Smooth muscle cell (in vitro differentiated cells): ENCODE data around the gene CPVL. TPM values are rescaled to one million over a fixed set of nuclear protein-coding genes. Genes with fewer than 3 reads are reported as not detected.

ENCODE experiments used
- DNase-seq: peaks from one replicate; lab custom pipeline; 2025; ENCODE audit not compliant: unreplicated experiment; lab: John Stamatoyannopoulos, UW
- H2AFZ ChIP-seq: fragments of 200-600 bp; sonication (generic); 2 replicates; pipeline ENCODE4 v1.6.0; 2016; ENCODE audit warnings: antibody characterized with exemption, low read depth, mild to moderate bottlenecking
- H3F3A ChIP-seq: fragments of 200-600 bp; sonication (generic); 2 replicates; pipeline ENCODE4 v1.6.0; 2017; ENCODE audit warnings: antibody characterized with exemption, low read depth
- H3K27ac ChIP-seq: fragments of 200-600 bp; sonication (generic); 2 replicates; pipeline ENCODE4 v1.5.1; 2016; ENCODE audit warnings: low read depth, mild to moderate bottlenecking
- H3K27me3 ChIP-seq: fragments of 200-600 bp; sonication (generic); 2 replicates; pipeline ENCODE4 v1.6.1; 2016; ENCODE audit warnings: low read depth, mild to moderate bottlenecking
- H3K36me3 ChIP-seq: fragments of 200-600 bp; sonication (generic); 2 replicates; pipeline ENCODE4 v1.5.1; 2016; ENCODE audit warnings: low read depth
- H3K4me1 ChIP-seq: fragments of 200-600 bp; sonication (generic); 2 replicates; pipeline ENCODE4 v1.5.1; 2016; ENCODE audit warnings: low read depth
- H3K4me2 ChIP-seq: fragments of 200-600 bp; sonication (generic); 2 replicates; pipeline ENCODE4 v1.6.0; 2016; ENCODE audit warnings: mild to moderate bottlenecking
- H3K4me3 ChIP-seq: fragments of 200-600 bp; sonication (generic); 2 replicates; pipeline ENCODE4 v1.5.1; 2016; ENCODE audit warnings: mild to moderate bottlenecking
- H3K79me2 ChIP-seq: fragments of 200-600 bp; sonication (generic); 2 replicates; pipeline ENCODE4 v1.6.0; 2016; ENCODE audit warnings: low read depth, mild to moderate bottlenecking
- H3K9ac ChIP-seq: fragments of 200-600 bp; sonication (generic); 2 replicates; pipeline ENCODE4 v1.6.0; 2016; ENCODE audit warnings: low read depth
- H3K9me3 ChIP-seq: fragments of 200-600 bp; sonication (generic); replicated peaks from 2 replicates; pipeline ENCODE4 v1.5.1; 2016; ENCODE audit warnings: low read depth
- H4K20me1 ChIP-seq: fragments of 200-600 bp; sonication (generic); 2 replicates; pipeline ENCODE4 v1.6.0; 2016; ENCODE audit warnings: low read depth
- WGBS: methylation state at CpG from one replicate; pipeline ENCODE4 v1.1.7; 2016; ENCODE audit warnings: low lambda C conversion rate; 5-methylcytosine and 5-hydroxymethylcytosine counted together
- polyA plus RNA-seq: library from polyadenylated mRNA; unstranded; fragments of >200 nt; fragmentation: Nextera tagmentation; extraction: Ambion mirVana; gene quantifications from 2 replicates; pipeline ENCODE4 v1.2.1, GENCODE V29; 2016
- total RNA-seq: library from RNA; depleted of rRNA; stranded (reverse); fragments of >200 nt; gene quantifications from 2 replicates; pipeline ENCODE4 v1.2.3, GENCODE V29; 2014
- TF ChIP-seq, protein P1 (sequence below): fragments of 200-600 bp; sonication (generic); IDR thresholded peaks from 2 replicates; pipeline ENCODE4 v1.5.1; 2017; ENCODE audit warnings: borderline replicate concordance, mild to moderate bottlenecking, antibody characterized with exemption; ENCODE audit not compliant: insufficient read depth, poor library complexity, severe bottlenecking

Gene CPVL
- total and polyA plus RNA-seq, 2 experiments from 2014 or later = 7.2 to 29.8 TPM

DNA sequence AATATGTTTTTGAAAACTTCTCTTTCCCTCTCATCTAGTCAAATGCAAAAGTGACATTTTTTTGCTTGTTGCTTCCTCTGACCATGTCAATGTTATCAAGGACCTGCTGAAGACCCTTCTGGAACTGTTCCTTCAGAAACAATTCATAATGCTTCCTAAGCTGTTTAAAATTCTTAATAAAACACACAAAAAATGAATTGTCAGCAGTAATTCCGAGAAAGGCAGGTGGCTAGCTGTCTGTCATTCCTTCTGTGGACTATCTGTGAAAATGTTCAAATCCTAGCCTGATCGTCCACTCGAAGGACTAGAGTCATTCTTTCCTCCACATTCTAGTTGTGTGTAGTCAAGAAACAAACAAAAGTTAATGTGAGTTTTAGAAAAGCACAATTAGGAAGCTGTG lies 131.6 kb downstream of the CPVL start:
- H3K27me3 ChIP-seq = no peaks in the 10 kb centered on the region
- H3F3A ChIP-seq = no peaks in the 10 kb centered on the region
- H3K36me3 ChIP-seq = no peaks in the 10 kb centered on the region
- no peak overlapping the region for H3K4me2 ChIP-seq
- no peak overlapping the region for H3K9ac ChIP-seq
- WGBS = 93% methylated on average over 3 of the region's 3 CpGs
- H3K79me2 ChIP-seq = no peaks in the 10 kb centered on the region
- no peak overlapping the region for H2AFZ ChIP-seq
- TF ChIP-seq, protein P1, sequence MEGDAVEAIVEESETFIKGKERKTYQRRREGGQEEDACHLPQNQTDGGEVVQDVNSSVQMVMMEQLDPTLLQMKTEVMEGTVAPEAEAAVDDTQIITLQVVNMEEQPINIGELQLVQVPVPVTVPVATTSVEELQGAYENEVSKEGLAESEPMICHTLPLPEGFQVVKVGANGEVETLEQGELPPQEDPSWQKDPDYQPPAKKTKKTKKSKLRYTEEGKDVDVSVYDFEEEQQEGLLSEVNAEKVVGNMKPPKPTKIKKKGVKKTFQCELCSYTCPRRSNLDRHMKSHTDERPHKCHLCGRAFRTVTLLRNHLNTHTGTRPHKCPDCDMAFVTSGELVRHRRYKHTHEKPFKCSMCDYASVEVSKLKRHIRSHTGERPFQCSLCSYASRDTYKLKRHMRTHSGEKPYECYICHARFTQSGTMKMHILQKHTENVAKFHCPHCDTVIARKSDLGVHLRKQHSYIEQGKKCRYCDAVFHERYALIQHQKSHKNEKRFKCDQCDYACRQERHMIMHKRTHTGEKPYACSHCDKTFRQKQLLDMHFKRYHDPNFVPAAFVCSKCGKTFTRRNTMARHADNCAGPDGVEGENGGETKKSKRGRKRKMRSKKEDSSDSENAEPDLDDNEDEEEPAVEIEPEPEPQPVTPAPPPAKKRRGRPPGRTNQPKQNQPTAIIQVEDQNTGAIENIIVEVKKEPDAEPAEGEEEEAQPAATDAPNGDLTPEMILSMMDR = no peak
- H4K20me1 ChIP-seq = no peaks in the 10 kb centered on the region
- DNase-seq = no peak
- no peak overlapping the region for H3K27ac ChIP-seq
- H3K4me3 ChIP-seq = no peak overlapping the region
- no peaks in the 10 kb centered on the region for H3K4me1 ChIP-seq
- H3K9me3 ChIP-seq = no peaks in the 10 kb centered on the region

DNA sequence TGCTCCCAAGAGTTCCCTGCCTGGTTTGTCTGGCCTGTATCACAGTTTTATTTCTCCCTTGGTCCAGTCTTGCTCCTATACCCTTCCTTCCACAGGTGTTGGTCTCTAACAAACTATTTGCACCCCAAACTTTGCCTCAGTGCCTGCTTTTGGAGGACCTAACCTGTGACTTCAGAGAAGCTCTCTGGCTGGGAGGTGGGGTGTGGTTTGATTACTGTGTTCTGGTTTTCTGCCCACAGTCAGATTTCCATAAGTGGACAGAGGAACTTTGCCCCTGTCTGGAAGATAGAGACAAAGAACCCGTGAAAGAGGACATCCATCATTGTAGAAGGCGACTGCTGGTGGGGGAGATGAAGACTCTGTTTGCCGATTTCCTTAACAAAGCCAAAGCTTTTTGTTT lies 132.4 kb downstream of the CPVL start:
- no peaks in the 10 kb centered on the region for H3K79me2 ChIP-seq
- H3K27ac ChIP-seq = no peak overlapping the region
- DNase-seq = no peak
- H3K36me3 ChIP-seq = no peaks in the 10 kb centered on the region
- H2AFZ ChIP-seq = no peak overlapping the region
- H4K20me1 ChIP-seq = no peaks in the 10 kb centered on the region
- no peaks in the 10 kb centered on the region for H3F3A ChIP-seq
- no peaks in the 10 kb centered on the region for H3K9me3 ChIP-seq
- TF ChIP-seq, protein P1 = no peak
- no peak overlapping the region for H3K4me3 ChIP-seq
- no peaks in the 10 kb centered on the region for H3K27me3 ChIP-seq
- 75% methylated on average over 3 of the region's 3 CpGs for WGBS
- H3K9ac ChIP-seq = no peak overlapping the region
- H3K4me2 ChIP-seq = no peak overlapping the region
- no peaks in the 10 kb centered on the region for H3K4me1 ChIP-seq

DNA sequence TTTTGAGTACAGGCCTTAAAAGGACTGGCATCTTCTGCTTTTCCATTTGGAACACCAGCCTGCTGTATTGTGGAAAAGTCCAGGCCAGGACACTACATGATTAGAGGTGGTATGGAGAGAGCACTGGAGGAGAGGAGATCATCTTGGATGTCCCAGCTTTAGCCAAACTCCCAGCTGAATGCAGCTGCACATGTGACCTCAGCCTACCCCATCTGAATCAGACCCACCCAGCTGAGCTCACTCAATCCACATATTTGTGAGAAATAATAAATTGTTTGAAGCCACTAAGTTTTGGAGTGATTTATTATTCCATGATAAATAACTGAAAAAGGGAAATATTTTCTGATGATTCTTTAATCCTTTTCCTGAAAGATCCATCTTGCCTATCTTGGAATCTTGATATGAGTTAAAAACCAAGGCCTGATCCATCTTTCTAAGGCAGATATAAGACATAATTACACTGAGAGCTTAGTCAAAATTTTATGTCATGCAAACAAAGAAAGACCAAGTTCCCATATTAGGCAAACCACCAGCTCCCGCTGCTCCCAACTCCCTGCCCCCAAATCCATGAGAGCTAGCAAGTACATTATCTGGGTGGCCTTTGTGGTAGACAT lies 133.1 kb downstream of the CPVL start:
- WGBS = 100% methylated on average over 1 of the region's 1 CpG
- TF ChIP-seq, protein P1 = no peak
- Histone ChIP-seq H3F3A (no peaks in the 10 kb centered on the region), H3K79me2 (no peaks in the 10 kb centered on the region), H3K36me3 (no peaks in the 10 kb centered on the region), H2AFZ (no peak overlapping the region), H3K4me1 (no peaks in the 10 kb centered on the region), H3K27ac (no peak overlapping the region), H3K4me3 (no peak overlapping the region), H4K20me1 (no peaks in the 10 kb centered on the region), H3K4me2 (no peak overlapping the region), H3K9me3 (no peaks in the 10 kb centered on the region), H3K27me3 (no peaks in the 10 kb centered on the region), H3K9ac (no peak overlapping the region)
- DNase-seq = no peak

DNA sequence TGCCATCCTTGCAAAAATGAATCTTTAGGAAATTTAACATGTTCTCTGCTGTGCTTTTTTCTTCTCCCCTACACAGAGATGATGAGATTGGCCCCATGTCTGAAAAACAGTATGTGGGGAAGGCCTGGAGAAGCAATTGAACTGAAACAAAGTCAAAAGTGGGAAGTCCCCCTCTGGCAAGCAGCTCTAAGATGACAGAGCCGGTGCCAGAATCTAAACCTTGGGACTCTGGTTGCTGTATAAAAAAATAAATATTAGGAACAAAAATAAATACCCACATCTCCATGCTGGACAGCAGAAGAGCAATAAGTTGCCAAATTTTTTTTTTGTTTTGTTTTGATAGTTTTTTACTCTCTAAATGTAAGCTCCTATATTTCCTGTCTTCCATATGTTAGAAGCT lies 136.4 kb downstream of the CPVL start:
- H3K4me2 ChIP-seq = no peak overlapping the region
- TF ChIP-seq, protein P1 = no peak
- H3K9me3 ChIP-seq = no peaks in the 10 kb centered on the region
- DNase-seq = no peak
- no peaks in the 10 kb centered on the region for H3F3A ChIP-seq
- WGBS = 100% methylated on average over 1 of the region's 1 CpG
- H3K79me2 ChIP-seq = no peaks in the 10 kb centered on the region
- no peaks in the 10 kb centered on the region for H4K20me1 ChIP-seq
- H3K27ac ChIP-seq = no peak overlapping the region
- H3K36me3 ChIP-seq = no peaks in the 10 kb centered on the region
- no peak overlapping the region for H3K4me3 ChIP-seq
- H3K4me1 ChIP-seq = peaks cover 4% of the 10 kb centered on the region
- H2AFZ ChIP-seq = no peak overlapping the region
- no peak overlapping the region for H3K9ac ChIP-seq
- no peaks in the 10 kb centered on the region for H3K27me3 ChIP-seq
